Measurements from ENCODE around the gene TLK1. TPM values are rescaled to one million over a fixed set of nuclear protein-coding genes. Genes with fewer than 3 reads are reported as not detected.

TLK1 gene
- total RNA-seq, 2 donors from 2014 or later, result 59.5 to 76.3 TPM

- H3K4me1 Mint-ChIP-seq (ENCODE audit: low read depth in 2 of 2), result peaks cover 10 to 14% of the 10 kb centered on the region in 2 donors
- no peak overlapping the region for H3K4me3 Mint-ChIP-seq
- ATAC-seq (no peak), DNase-seq (ENCODE audit: low spot score) (no peak)
- H3K9me3 Mint-ChIP-seq, result no peaks in the 10 kb centered on the region
- H3K27ac Mint-ChIP-seq, result peak overlapping the region in 1 of 2 donors; percentile 25
- H3K27me3 Mint-ChIP-seq, result peaks cover 12 to 15% of the 10 kb centered on the region in 2 donors
- H3K36me3 Mint-ChIP-seq, result no peaks in the 10 kb centered on the region
Measured at GRCh38 chr2:170975127-170975942, 185.4 kb downstream of the TLK1 start.

DNA sequence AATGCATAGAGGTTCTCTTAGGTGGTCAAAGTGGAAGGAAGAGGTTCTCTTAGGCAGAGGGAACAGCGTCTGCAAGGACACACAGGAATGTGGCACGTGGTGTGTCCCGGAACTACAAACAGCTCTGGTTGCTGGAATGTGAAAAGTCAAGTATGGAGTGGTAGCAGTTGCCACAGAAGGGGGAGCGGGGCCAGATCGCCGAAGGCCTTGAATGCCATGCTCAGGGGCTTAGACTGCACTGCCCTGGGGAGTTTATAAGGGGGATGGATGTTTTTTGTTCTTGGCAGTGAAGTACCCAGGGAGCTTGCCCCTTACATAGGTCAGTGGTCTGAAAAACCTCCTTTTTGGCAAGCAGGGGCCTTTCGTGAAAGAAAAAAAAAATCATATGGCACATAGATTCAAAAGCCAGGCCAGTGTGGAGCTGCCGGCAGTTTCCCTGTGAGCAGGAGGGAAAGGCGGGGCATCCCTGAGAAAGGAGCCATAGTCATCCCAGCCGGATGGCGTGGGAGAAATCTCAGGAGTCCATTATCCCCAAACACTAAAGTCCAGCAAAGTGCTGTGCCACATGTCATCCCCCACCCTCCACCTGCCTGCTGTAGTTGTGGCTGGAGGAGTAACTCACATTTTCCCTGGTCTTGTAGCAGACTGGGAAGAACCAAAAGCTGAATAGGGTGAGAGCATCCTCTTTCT lies 186.2 kb downstream of the TLK1 start:
- ATAC-seq (no peak), DNase-seq (ENCODE audit: low spot score) (no peak)
- Mint-ChIP-seq H3K36me3 (no peaks in the 10 kb centered on the region), H3K9me3 (no peaks in the 10 kb centered on the region), H3K4me1 (ENCODE audit: low read depth in 2 of 2) (peaks cover 10 to 14% of the 10 kb centered on the region in 2 donors), H3K27me3 (peaks cover 8 to 9% of the 10 kb centered on the region in 2 donors), H3K27ac (peak overlapping the region in 1 of 2 donors; percentile 25), H3K4me3 (peak overlapping the region; percentile 71)

DNA sequence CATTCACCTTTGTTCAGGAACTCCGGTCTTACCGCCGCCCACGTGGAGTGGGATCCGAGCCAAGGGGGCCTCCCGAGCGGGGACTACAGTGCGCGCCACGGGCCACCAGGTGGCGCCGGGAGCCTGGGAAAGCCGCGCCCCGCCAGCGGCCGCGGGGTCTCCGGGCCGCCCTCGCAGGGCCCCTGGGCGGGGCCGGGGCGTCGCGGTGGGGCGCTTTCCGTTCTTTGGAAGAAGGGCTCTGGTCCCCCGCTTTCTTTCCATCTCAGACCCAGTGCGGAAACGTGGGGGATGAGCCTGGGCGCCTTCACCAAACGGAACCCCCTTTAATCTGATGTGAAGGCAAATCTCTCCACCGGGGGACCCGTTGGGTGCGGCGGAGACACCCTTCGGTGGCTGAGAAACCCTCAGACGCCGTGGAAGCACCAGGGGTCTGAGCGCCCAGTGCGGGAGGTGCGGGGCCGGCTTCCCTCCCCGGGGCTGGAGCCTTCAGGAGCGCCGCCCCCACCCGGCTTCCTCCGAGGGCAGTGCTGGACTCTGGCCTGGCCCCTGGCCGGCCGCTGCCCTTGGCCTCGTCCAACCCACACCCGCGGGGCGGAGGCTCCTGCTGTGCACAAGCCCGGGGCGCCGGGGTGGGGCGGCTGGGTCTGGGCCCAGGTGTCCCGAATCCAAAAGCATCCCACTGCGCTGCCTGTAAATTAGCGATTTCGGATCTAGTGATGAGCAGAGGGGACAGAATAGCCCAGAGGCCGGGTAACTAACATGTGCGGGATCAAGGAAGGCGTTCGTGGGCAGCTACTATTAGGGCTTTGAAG lies 187.0 kb downstream of the TLK1 start:
- H3K27me3 Mint-ChIP-seq, result peaks cover 1 to 3% of the 10 kb centered on the region in 2 donors
- H3K4me1 Mint-ChIP-seq (ENCODE audit: low read depth in 2 of 2), result peaks cover 10 to 14% of the 10 kb centered on the region in 2 donors
- DNase-seq (ENCODE audit: low spot score) (peak; percentile 84), ATAC-seq (peak; percentile 96 to 97)
- no peaks in the 10 kb centered on the region for H3K36me3 Mint-ChIP-seq
- H3K27ac Mint-ChIP-seq, result peak overlapping the region in 1 of 2 donors; percentile 26
- H3K4me3 Mint-ChIP-seq, result peak overlapping the region; percentile 71
- H3K9me3 Mint-ChIP-seq, result no peaks in the 10 kb centered on the region

GRCh38 chr2:170973225-170973491 lies 187.5 kb downstream of the TLK1 start:
- Mint-ChIP-seq H3K36me3 (no peaks in the 10 kb centered on the region), H3K4me1 (ENCODE audit: low read depth in 2 of 2) (peaks cover 10 to 14% of the 10 kb centered on the region in 2 donors), H3K4me3 (peak overlapping the region; percentile 71), H3K27ac (peak overlapping the region; percentile 26 to 61), H3K27me3 (peaks cover 0 to 3% of the 10 kb centered on the region in 2 donors), H3K9me3 (no peaks in the 10 kb centered on the region)
- DNase-seq (ENCODE audit: low spot score), result no peak
- no peak for ATAC-seq

DNA sequence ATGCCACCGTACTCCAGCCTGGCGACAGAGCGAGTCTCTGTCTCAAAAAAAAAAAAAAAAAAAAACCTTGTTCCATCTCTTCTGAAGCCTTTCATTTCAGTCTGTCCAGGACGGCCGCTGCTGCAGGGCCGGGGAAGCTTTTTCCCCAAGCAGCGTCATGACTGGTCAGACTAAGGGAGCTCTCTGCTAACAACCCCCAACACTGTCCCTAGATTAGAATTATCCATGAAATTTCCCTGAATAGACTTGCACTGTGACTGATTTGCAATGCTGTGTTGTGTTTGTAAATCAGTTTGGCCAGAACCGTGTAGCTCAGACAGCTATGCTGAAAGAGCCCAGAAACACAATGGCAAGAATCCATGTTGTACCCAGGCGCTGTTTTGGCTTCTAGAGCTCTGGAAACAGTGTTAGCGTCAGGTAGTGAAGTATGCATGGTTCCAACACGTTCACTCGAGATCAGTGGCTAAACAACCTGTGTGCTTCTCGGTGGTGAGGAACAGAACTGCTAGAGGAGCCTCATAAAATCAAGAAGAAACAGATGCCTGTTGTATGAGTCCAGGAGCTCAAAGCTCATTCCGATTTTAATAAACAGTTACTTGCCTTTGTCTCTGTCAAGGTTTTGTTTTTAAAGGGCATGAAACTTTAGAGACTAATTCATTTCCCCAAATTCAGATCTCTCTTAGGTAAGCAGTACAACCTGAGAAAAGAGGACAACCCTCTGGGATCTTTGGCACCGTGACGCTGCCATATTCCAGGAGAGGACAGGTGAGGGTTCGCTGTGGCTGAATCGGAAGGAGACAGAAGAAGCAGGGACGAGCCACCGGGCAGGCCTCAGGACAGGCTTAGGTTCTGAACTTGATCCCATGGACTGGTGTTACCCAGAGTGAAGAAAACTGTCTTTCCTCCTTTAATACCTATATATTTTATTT lies 188.1 kb downstream of the TLK1 start:
- DNase-seq (ENCODE audit: low spot score) (no peak), ATAC-seq (no peak)
- Mint-ChIP-seq H3K27ac (peak overlapping the region; percentile 26 to 61), H3K4me3 (peak overlapping the region; percentile 71), H3K9me3 (no peaks in the 10 kb centered on the region), H3K4me1 (ENCODE audit: low read depth in 2 of 2) (peaks cover 10 to 14% of the 10 kb centered on the region in 2 donors), H3K36me3 (no peaks in the 10 kb centered on the region), H3K27me3 (peaks cover 0 to 3% of the 10 kb centered on the region in 2 donors)

- DNase-seq (ENCODE audit: low spot score) (no peak), ATAC-seq (no peak)
- Mint-ChIP-seq H3K36me3 (peaks cover 4% of the 10 kb centered on the region), H3K4me3 (no peak overlapping the region), H3K27me3 (peaks cover 0 to 3% of the 10 kb centered on the region in 2 donors), H3K4me1 (ENCODE audit: low read depth in 2 of 2) (peaks cover 10 to 14% of the 10 kb centered on the region in 2 donors), H3K9me3 (no peaks in the 10 kb centered on the region), H3K27ac (no peak overlapping the region)
Measured at GRCh38 chr2:170971071-170971470, 189.6 kb downstream of the TLK1 start.

- no peak for DNase-seq (ENCODE audit: low spot score)
- peaks cover 0 to 3% of the 10 kb centered on the region in 2 donors for H3K27me3 Mint-ChIP-seq
- H3K36me3 Mint-ChIP-seq, result peaks cover 12% of the 10 kb centered on the region
- no peak for ATAC-seq
- H3K4me1 Mint-ChIP-seq (ENCODE audit: low read depth in 2 of 2), result peaks cover 10 to 14% of the 10 kb centered on the region in 2 donors
- no peak overlapping the region for H3K27ac Mint-ChIP-seq
- H3K9me3 Mint-ChIP-seq, result no peaks in the 10 kb centered on the region
- H3K4me3 Mint-ChIP-seq, result no peak overlapping the region
Measured at GRCh38 chr2:170969872-170970496, 190.7 kb downstream of the TLK1 start.

DNA sequence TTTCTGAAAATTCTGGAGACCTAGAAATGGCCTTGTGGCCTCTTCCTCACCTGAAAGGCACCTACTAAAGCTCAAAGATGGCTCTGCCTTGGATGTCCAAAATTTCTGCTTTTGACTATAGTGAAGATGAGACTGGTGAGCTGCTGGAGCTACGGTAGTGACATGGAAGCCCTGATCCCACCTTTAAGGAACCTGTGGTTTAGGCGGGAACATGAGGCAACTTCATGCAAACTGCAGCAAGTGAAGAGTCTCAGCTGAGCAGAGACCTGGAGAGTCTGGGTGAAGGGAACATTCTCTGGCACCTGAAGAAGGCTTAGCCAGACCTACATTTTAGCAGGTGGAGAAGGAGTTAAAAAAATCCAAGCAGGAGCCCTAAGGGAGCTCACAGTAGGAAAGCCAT lies 191.7 kb downstream of the TLK1 start:
- no peak overlapping the region for H3K4me3 Mint-ChIP-seq
- peaks cover 0 to under 1% of the 10 kb centered on the region in 2 donors for H3K27me3 Mint-ChIP-seq
- H3K4me1 Mint-ChIP-seq (ENCODE audit: low read depth in 2 of 2), result peaks cover 7 to 10% of the 10 kb centered on the region in 2 donors
- no peaks in the 10 kb centered on the region for H3K9me3 Mint-ChIP-seq
- no peak for ATAC-seq
- H3K36me3 Mint-ChIP-seq, result peaks cover 12% of the 10 kb centered on the region
- no peak overlapping the region for H3K27ac Mint-ChIP-seq
- no peak for DNase-seq (ENCODE audit: low spot score)

DNA sequence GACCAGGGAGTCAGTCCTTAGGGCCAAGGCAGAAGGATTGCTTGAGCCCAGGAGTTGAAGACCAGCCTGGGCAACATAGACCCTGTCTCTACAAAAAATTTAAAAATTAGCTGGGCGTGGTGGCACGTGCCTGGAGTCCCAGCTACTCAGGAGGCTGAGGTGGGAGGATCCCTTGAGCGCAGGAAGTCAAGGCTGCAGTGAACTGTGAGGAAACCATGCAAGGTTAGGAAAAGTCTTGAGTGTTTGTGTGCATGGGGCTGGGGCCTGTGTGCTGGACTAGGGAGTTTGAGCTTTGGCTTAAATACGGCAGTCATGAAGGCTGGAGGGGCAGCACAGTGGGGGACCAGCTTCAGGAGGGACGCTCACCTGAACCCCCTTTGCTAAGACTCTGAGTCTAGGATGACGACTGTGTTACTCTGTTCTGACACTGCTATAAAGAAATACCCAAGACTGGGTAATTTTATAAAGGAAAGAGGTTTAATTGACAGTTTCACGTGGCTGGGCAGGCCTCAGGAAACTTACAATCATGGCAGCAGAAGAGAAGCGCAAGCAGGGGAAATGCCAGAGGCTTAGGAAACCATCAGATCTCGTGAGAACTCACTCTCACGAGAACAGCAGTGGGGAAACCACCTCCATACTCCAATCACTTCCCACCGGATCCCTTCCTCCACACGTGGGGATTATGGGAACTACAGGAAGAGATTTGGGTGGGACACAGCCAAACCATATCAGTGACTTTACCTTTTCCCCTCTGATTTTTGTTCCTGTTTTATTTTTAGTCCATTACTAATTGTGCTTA lies 192.3 kb downstream of the TLK1 start:
- H3K9me3 Mint-ChIP-seq, result no peaks in the 10 kb centered on the region
- H3K4me3 Mint-ChIP-seq, result no peak overlapping the region
- ATAC-seq (no peak), DNase-seq (ENCODE audit: low spot score) (no peak)
- H3K27ac Mint-ChIP-seq, result no peak overlapping the region
- H3K4me1 Mint-ChIP-seq (ENCODE audit: low read depth in 2 of 2), result peaks cover 6 to 8% of the 10 kb centered on the region in 2 donors
- H3K27me3 Mint-ChIP-seq, result no peaks in the 10 kb centered on the region
- peaks cover 12% of the 10 kb centered on the region for H3K36me3 Mint-ChIP-seq

DNA sequence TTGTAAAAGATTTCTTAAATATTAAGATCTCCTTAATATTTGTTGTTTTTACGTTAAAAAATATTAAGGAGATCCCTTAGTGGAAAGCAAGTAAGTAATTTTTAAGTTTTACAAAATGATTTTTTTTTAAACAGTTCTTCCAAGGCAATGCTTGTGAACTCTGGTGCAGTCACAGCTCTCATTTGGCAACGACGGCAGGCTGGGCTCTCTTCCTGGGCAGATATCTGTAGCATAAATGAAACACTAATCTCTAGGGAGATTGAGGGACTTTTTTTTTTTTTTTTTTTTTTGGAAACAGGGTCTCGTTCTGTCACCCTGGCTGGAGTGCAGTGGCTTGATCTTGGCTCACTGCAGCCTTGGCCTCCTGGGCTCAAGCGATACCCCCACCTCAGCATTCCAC lies 193.1 kb downstream of the TLK1 start:
- Mint-ChIP-seq H3K36me3 (peaks cover 12% of the 10 kb centered on the region), H3K27ac (no peak overlapping the region), H3K4me1 (ENCODE audit: low read depth in 2 of 2) (no peaks in the 10 kb centered on the region), H3K4me3 (no peak overlapping the region), H3K27me3 (no peaks in the 10 kb centered on the region), H3K9me3 (no peaks in the 10 kb centered on the region)
- DNase-seq (ENCODE audit: low spot score), result no peak
- no peak for ATAC-seq

DNA sequence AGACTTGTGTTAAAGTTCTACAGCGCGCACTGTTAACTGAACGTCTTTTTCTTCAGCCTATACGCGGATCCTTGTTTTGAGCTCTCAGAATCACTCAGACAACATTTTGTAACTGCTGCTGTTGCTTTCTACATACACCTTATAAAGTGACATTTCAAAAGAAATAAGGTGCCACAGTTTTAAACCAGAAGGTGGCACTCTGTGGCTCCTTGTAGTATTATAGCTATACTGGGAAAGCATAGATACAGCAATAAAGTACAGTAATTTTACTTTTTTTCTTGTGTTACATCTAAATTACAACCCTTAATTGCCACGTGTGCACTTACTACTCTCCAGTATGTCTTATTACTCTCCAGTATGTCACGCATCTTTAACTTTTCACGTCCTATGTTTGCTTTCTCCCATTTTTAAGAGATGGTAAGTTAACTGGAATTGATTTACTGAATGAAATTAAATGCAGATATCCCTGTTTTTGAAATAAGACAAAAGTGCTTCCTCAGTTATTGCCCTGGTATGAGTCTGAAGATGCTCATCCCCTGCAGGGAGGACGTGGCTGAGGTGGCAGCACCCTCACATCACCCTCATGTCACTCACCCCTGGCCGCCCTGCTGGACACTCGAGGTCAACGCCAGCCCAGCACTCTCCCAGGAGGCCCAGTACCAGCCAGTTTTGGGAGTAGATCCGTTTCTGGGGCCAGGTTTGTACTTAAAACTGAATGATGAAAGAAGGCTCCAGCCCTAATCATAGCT lies 193.9 kb downstream of the TLK1 start:
- Mint-ChIP-seq H3K36me3 (peaks cover 12% of the 10 kb centered on the region), H3K4me3 (no peak overlapping the region), H3K27ac (no peak overlapping the region), H3K27me3 (no peaks in the 10 kb centered on the region), H3K9me3 (no peaks in the 10 kb centered on the region), H3K4me1 (ENCODE audit: low read depth in 2 of 2) (no peaks in the 10 kb centered on the region)
- ATAC-seq (no peak), DNase-seq (ENCODE audit: low spot score) (no peak)

Data from natural killer cell treated with Interleukin-12 subunit alpha and Interleukin-12 subunit beta and Interleukin-15 and Interleukin-18, amount 100 ng/mL, for 72 hours (primary cell).